ENCODE results near the gene HAUS7. TPM values are rescaled to one million over a fixed set of nuclear protein-coding genes. Genes with fewer than 3 reads are reported as not detected.

The HAUS7 gene
- total and polyA plus RNA-seq, 2 experiments from 2014 or later = 59.8 to 77.9 TPM

GRCh38 chrX:153406903-153407302 lies 63.5 kb downstream of the HAUS7 start:
- no peaks in the 10 kb centered on the region for H3K9me2 ChIP-seq (ENCODE audit: insufficient read depth)
- ATAC-seq = no peak
- H3K27me3 ChIP-seq (ENCODE audit: insufficient read depth) = peaks cover 12% of the 10 kb centered on the region; the same call in 1 of the 2 replicates
- Mint-ChIP-seq H3K27me3 (ENCODE audit: insufficient read depth, low read depth, poor library complexity) (peaks cover 17% of the 10 kb centered on the region), H3K36me3 (ENCODE audit: low read depth) (no peaks in the 10 kb centered on the region), H3K27ac (no peak overlapping the region), H3K4me1 (peaks cover 6% of the 10 kb centered on the region; the same call in 2 of the 3 replicates), H3K9me3 (no peaks in the 10 kb centered on the region; the same call in 1 of the 3 replicates), H3K4me3 (no peak overlapping the region)
- H4K20me1 ChIP-seq (replicated peaks; ENCODE audit: insufficient read depth) = no peaks in the 10 kb centered on the region
- no peak for TF ChIP-seq REST (IDR thresholded peaks at IDR 0.05; ENCODE audit: unreplicated experiment)
- no peak for TF ChIP-seq EZH2 (IDR thresholded peaks at IDR 0.05; ENCODE audit: low read depth, unreplicated experiment)
- TF ChIP-seq ZNF331 (CRISPR knock-in tag; IDR thresholded peaks at IDR 0.05; ENCODE audit: low read depth) = no peak
- TF ChIP-seq NANOG (IDR thresholded peaks at IDR 0.05; ENCODE audit: borderline replicate concordance) = no peak
- TF ChIP-seq ZNF462 (CRISPR knock-in tag; IDR thresholded peaks at IDR 0.05) = no peak
- no peak for TF ChIP-seq ZNF114 (CRISPR knock-in tag; IDR thresholded peaks at IDR 0.05)
- no peak for TF ChIP-seq CTCF (conservative IDR thresholded peaks at IDR 0.05; ENCODE audit: low read depth in 2 of 2)
- no peak for TF ChIP-seq ETS1 (IDR thresholded peaks at IDR 0.05)
- no peak for TF ChIP-seq POLR2AphosphoS5 (IDR thresholded peaks at IDR 0.05; ENCODE audit: low read depth)
- no peak for TF ChIP-seq STAT1 (IDR thresholded peaks at IDR 0.05; ENCODE audit: unreplicated experiment)
- TF ChIP-seq EZH2phosphoT487 (IDR thresholded peaks at IDR 0.05; ENCODE audit: unreplicated experiment) = no peak
- TF ChIP-seq JUNB (IDR thresholded peaks at IDR 0.05; ENCODE audit: unreplicated experiment) = no peak
- no peak for TF ChIP-seq CREB1 (CRISPR knock-in tag; IDR thresholded peaks at IDR 0.05; ENCODE audit: low read depth)
- no peak overlapping the region for H3K4me3 ChIP-seq
- H3K36me3 ChIP-seq (ENCODE audit: insufficient read depth) = no peaks in the 10 kb centered on the region
- DNase-seq (ENCODE audit: low spot score) = no peak
- H3F3A ChIP-seq (replicated peaks; ENCODE audit: low read depth) = no peaks in the 10 kb centered on the region
- H2AFZ ChIP-seq = no peak overlapping the region
- H3K79me2 ChIP-seq (replicated peaks; ENCODE audit: insufficient read depth) = no peaks in the 10 kb centered on the region
- no peak overlapping the region for H3K27ac ChIP-seq (ENCODE audit: low read depth)
- no peaks in the 10 kb centered on the region for H3K4me1 ChIP-seq (ENCODE audit: insufficient read depth)
- H3K4me2 ChIP-seq = no peak overlapping the region

All from GM23338 (cell line).